Trophoblast cell (in vitro differentiated cells and primary cell): ENCODE results near the gene SAXO1.
"Not testable (repeated sequence)": the region's sequence is repeated elsewhere in the genome, so short reads cannot be mapped to it uniquely, and the experiment has no call there.

Experiments
- DNase-seq, 2 donors: peaks; one replicate each; pipeline ENCODE4 v3.0.0-alpha.2; 2016
- H2AFZ ChIP-seq: 2 replicates; pipeline ENCODE4 v1.6.1; 2013; ENCODE audit warnings: low read length, moderate library complexity, mild to moderate bottlenecking; ENCODE audit not compliant: insufficient read depth, poor library complexity
- H2AK5ac ChIP-seq: 2 replicates; pipeline ENCODE4 v1.6.1; 2013; ENCODE audit warnings: mild to moderate bottlenecking, low read length
- H2BK120ac ChIP-seq: 2 replicates; pipeline ENCODE4 v1.6.1; 2013; ENCODE audit warnings: low read length, mild to moderate bottlenecking, moderate library complexity; ENCODE audit not compliant: insufficient read depth, poor library complexity
- H2BK12ac ChIP-seq: 2 replicates; pipeline ENCODE4 v1.6.1; 2013; ENCODE audit warnings: mild to moderate bottlenecking, low read length, moderate library complexity
- H2BK5ac ChIP-seq: 2 replicates; pipeline ENCODE4 v1.6.1; 2013; ENCODE audit warnings: low read length, low read depth, moderate library complexity, mild to moderate bottlenecking; ENCODE audit not compliant: poor library complexity
- H3K14ac ChIP-seq: 2 replicates; pipeline ENCODE4 v1.6.1; 2013; ENCODE audit warnings: mild to moderate bottlenecking, low read length
- H3K18ac ChIP-seq: 2 replicates; pipeline ENCODE4 v1.6.1; 2013; ENCODE audit warnings: mild to moderate bottlenecking, low read length
- H3K23ac ChIP-seq: 2 replicates; pipeline ENCODE4 v1.6.1; 2013; ENCODE audit warnings: low read length
- H3K27ac ChIP-seq: 2 replicates; pipeline ENCODE4 v1.5.1; 2013; ENCODE audit warnings: low read depth, mild to moderate bottlenecking, inconsistent platforms, low read length, moderate library complexity
- H3K27me3 ChIP-seq: 2 replicates; pipeline ENCODE4 v1.6.1; 2013; ENCODE audit warnings: inconsistent platforms, mild to moderate bottlenecking, low read length, moderate library complexity; ENCODE audit not compliant: insufficient read depth
- H3K36me3 ChIP-seq, 2 experiments: 1 replicate in 1 of 2; 2 replicates in 1 of 2; pipeline ENCODE4 v1.6.1; 2013; ENCODE audit warnings: low read length in 2 of 2, mild to moderate bottlenecking in 2 of 2, moderate library complexity in 1 of 2; ENCODE audit not compliant: insufficient read depth in 2 of 2, control insufficient read depth in 1 of 2
- H3K4ac ChIP-seq: 2 replicates; pipeline ENCODE4 v1.6.1; 2013; ENCODE audit warnings: low read depth, mild to moderate bottlenecking, low read length, moderate library complexity
- H3K4me1 ChIP-seq, 2 experiments: 1 replicate in 1 of 2; 2 replicates in 1 of 2; pipeline ENCODE4 v1.6.1; 2013; ENCODE audit warnings: low read length in 2 of 2, mild to moderate bottlenecking in 2 of 2, moderate library complexity in 1 of 2; ENCODE audit not compliant: insufficient read depth in 2 of 2, control insufficient read depth in 1 of 2
- H3K4me2 ChIP-seq: 2 replicates; pipeline ENCODE4 v1.6.1; 2013; ENCODE audit warnings: inconsistent platforms, mild to moderate bottlenecking, low read length, moderate library complexity
- H3K4me3 ChIP-seq: 2 replicates; pipeline ENCODE4 v1.5.1; 2013; ENCODE audit warnings: mild to moderate bottlenecking, low read depth, low read length, inconsistent platforms
- H3K79me1 ChIP-seq: one replicate; pipeline ENCODE4 v1.6.1; 2013; ENCODE audit warnings: low read length
- H3K79me2 ChIP-seq: 2 replicates; pipeline ENCODE4 v1.6.1; 2013; ENCODE audit warnings: low read length, mild to moderate bottlenecking; ENCODE audit not compliant: control insufficient read depth, insufficient read depth, poor library complexity
- H3K9ac ChIP-seq: 2 replicates; pipeline ENCODE4 v1.6.1; 2013; ENCODE audit warnings: mild to moderate bottlenecking, low read length
- H3K9me3 ChIP-seq: 2 replicates; pipeline ENCODE4 v1.6.1; 2013; ENCODE audit warnings: low read depth, mild to moderate bottlenecking, control low read depth, inconsistent platforms, low read length; ENCODE audit not compliant: insufficient read depth
- H4K12ac ChIP-seq: 2 replicates; pipeline ENCODE4 v1.6.1; 2013; ENCODE audit warnings: low read depth, mild to moderate bottlenecking, low read length, moderate library complexity
- H4K8ac ChIP-seq: 2 replicates; pipeline ENCODE4 v1.6.1; 2013; ENCODE audit warnings: low read depth, mild to moderate bottlenecking, low read length, moderate library complexity
- H4K91ac ChIP-seq: one replicate; pipeline ENCODE4 v1.6.1; 2013; ENCODE audit warnings: low read depth, mild to moderate bottlenecking, low read length, moderate library complexity
- WGBS: extraction: QIAGEN DNeasy Blood & Tissue Kit; methylation state at CpG from one replicate; pipeline ENCODE4 v1.1.7; 2013; ENCODE audit warnings: missing lambda C conversion rate; ENCODE audit not compliant: insufficient read length, insufficient coverage; ENCODE audit errors: extremely low coverage; 5-methylcytosine and 5-hydroxymethylcytosine counted together

The SAXO1 gene

DNA sequence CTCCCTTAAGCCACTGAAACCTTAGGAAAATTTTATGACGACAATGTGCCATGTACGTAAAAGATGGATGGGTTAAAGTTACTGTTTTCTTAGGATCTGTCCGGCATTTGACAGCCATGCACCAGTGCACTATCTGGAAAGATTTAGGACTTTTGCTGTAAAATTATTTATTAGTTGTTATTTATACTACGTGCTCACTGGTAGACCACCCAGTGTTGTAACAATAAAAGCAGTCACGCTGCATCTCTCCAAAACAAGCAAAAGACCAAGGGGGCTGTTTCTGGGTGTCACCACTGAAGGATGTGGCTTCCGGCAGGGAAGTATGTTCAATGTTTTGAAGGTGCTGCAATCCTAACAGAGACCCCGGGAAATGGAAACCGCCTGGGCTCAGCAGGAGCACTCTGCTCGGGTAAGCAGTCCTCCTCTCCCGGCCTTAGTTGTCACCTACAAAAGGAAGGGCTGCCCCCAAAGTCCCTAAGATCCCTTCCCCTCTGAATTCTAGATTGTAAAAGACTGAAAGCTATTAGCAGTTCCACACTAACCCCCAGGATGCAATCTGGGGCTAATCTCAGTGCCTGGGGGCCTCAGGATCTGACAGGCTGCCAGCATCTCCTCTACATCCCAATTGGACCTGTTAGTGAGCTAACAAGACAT is 38.6 kb downstream of the SAXO1 start:
- H3K27ac ChIP-seq = no peak overlapping the region
- H3K79me1 ChIP-seq = no peaks in the 10 kb centered on the region
- H3K79me2 ChIP-seq = no peaks in the 10 kb centered on the region
- H2BK5ac ChIP-seq = no peak overlapping the region
- H3K4me1 ChIP-seq = no peaks in the 10 kb centered on the region
- no peak overlapping the region for H4K91ac ChIP-seq
- DNase-seq = peak in 1 of 2 donors; percentile 15
- H2BK120ac ChIP-seq = no peak overlapping the region
- no peak overlapping the region for H3K4me2 ChIP-seq
- no peaks in the 10 kb centered on the region for H3K27me3 ChIP-seq
- no CpG with 5 or more reads among the region's 10 CpGs for WGBS
- H3K23ac ChIP-seq = no peak overlapping the region
- no peak overlapping the region for H2BK12ac ChIP-seq
- H4K8ac ChIP-seq = no peak overlapping the region
- no peak overlapping the region for H3K4me3 ChIP-seq
- no peak overlapping the region for H3K18ac ChIP-seq
- H3K9me3 ChIP-seq = peaks cover 5% of the 10 kb centered on the region
- H3K36me3 ChIP-seq = no peaks in the 10 kb centered on the region
- H3K9ac ChIP-seq = no peak overlapping the region
- no peak overlapping the region for H3K4ac ChIP-seq
- H2AFZ ChIP-seq = no peak overlapping the region
- H2AK5ac ChIP-seq = no peak overlapping the region
- no peak overlapping the region for H3K14ac ChIP-seq
- H4K12ac ChIP-seq = no peak overlapping the region

DNA sequence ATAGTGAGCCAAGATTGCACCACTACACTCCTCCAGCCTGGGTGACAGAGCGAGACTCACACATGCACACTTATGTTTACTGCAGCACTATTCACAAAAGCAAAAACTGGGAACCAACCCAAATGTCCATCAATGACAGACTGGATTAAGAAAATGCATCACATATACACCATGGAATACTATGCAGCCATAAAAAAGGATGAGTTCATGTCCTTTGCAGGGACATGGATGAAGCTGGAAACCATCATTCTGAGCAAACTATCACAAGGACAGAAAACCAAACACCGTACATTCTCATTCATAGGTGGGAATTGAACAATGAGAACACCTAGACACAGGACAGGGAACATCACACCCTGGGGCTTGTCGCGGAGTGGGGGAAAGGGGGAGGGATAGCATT is 41.8 kb downstream of the SAXO1 start:
- H3K4me1 ChIP-seq, H3K9me3 ChIP-seq, DNase-seq, H3K4me2 ChIP-seq, H3K27me3 ChIP-seq, H3K18ac ChIP-seq, H4K91ac ChIP-seq, H4K8ac ChIP-seq, H3K23ac ChIP-seq, H3K36me3 ChIP-seq, H4K12ac ChIP-seq, H3K79me2 ChIP-seq, H3K4ac ChIP-seq, H2BK12ac ChIP-seq, H2AFZ ChIP-seq, H3K79me1 ChIP-seq, H3K14ac ChIP-seq, H2BK5ac ChIP-seq, H3K9ac ChIP-seq, H2BK120ac ChIP-seq, H2AK5ac ChIP-seq, H3K27ac ChIP-seq, H3K4me3 ChIP-seq: not testable (repeated sequence)
- WGBS = no CpG with 5 or more reads among the region's 4 CpGs

DNA sequence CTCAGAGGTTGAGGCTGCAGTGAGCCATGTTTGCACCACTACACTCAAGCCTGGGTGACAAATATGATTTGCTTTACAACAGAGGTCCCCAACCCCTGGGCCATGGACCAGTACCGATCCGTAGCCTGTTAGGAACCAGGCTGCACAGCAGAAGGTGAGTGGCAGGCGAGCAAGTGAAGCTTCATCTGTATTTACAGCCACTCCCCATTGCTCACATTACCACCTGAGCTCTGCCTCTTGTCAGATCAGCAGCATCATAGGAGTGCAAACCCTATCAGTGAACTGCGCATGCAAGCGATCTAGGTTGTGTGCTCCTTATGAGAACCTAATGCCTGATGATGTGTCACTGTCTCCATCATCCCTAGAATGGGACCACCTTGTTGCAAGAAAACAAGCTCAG is 42.5 kb downstream of the SAXO1 start:
- H3K27ac ChIP-seq = no peak overlapping the region
- no peak overlapping the region for H4K91ac ChIP-seq
- no peak overlapping the region for H4K12ac ChIP-seq
- H3K4me2 ChIP-seq = no peak overlapping the region
- H2BK120ac ChIP-seq = no peak overlapping the region
- no peaks in the 10 kb centered on the region for H3K4me1 ChIP-seq
- no peak overlapping the region for H2BK5ac ChIP-seq
- H3K79me2 ChIP-seq = no peaks in the 10 kb centered on the region
- no peak overlapping the region for H3K9ac ChIP-seq
- H3K36me3 ChIP-seq = no peaks in the 10 kb centered on the region
- no CpG with 5 or more reads among the region's 5 CpGs for WGBS
- H2BK12ac ChIP-seq = no peak overlapping the region
- no peak overlapping the region for H2AFZ ChIP-seq
- no peak overlapping the region for H3K23ac ChIP-seq
- no peak overlapping the region for H4K8ac ChIP-seq
- no peak overlapping the region for H2AK5ac ChIP-seq
- no peak overlapping the region for H3K4me3 ChIP-seq
- no peak for DNase-seq
- no peaks in the 10 kb centered on the region for H3K79me1 ChIP-seq
- H3K18ac ChIP-seq = no peak overlapping the region
- H3K27me3 ChIP-seq = no peaks in the 10 kb centered on the region
- H3K4ac ChIP-seq = no peak overlapping the region
- no peaks in the 10 kb centered on the region for H3K9me3 ChIP-seq
- no peak overlapping the region for H3K14ac ChIP-seq

DNA sequence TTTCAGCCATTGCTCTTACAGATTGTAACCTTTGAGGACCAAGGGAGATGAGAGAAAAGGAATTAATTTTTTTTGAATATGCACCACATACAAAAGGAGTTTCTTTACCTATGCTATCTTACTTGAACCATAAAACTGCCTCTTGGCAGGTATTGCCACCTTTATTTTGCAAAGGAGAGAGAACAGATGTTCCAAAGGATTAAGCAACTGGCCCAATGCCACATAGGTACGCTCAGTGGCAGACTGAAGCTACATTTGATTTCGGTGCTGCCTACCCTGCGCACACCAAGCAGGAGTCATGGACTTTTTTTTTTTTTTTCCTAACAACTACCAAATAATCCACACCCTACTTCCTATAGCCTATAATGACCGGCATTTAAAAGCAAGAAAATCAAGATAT is 43.1 kb downstream of the SAXO1 start:
- WGBS = no CpG with 5 or more reads among the region's 4 CpGs
- no peaks in the 10 kb centered on the region for H3K79me2 ChIP-seq
- H3K4me1 ChIP-seq = no peaks in the 10 kb centered on the region
- H3K9me3 ChIP-seq = no peaks in the 10 kb centered on the region
- H2BK12ac ChIP-seq = no peak overlapping the region
- no peak overlapping the region for H2AK5ac ChIP-seq
- no peak overlapping the region for H3K4me3 ChIP-seq
- no peak overlapping the region for H3K4me2 ChIP-seq
- no peak overlapping the region for H4K12ac ChIP-seq
- no peak overlapping the region for H2AFZ ChIP-seq
- no peak overlapping the region for H2BK5ac ChIP-seq
- H3K4ac ChIP-seq = no peak overlapping the region
- H2BK120ac ChIP-seq = no peak overlapping the region
- no peak overlapping the region for H4K8ac ChIP-seq
- no peak overlapping the region for H3K23ac ChIP-seq
- no peak overlapping the region for H4K91ac ChIP-seq
- H3K27me3 ChIP-seq = no peaks in the 10 kb centered on the region
- no peak overlapping the region for H3K18ac ChIP-seq
- no peaks in the 10 kb centered on the region for H3K36me3 ChIP-seq
- no peak overlapping the region for H3K27ac ChIP-seq
- H3K9ac ChIP-seq = no peak overlapping the region
- H3K79me1 ChIP-seq = no peaks in the 10 kb centered on the region
- H3K14ac ChIP-seq = no peak overlapping the region
- no peak for DNase-seq
